HCT116 (cell line): ENCODE data around the gene SMCO4. TPM values are rescaled to one million over a fixed set of nuclear protein-coding genes. Genes with fewer than 3 reads are reported as not detected.

Experiments used
- ATAC-seq: fragments of 200-7000 bp; cut with Tn5 transposase; 2 replicates; pipeline ENCODE4 v1.9.1; 2020; ENCODE audit warnings: mild to moderate bottlenecking, moderate library complexity
- BruUV-seq: library from RNA; stranded (reverse); fragments of 400-500 nt; replicated peaks from 2 replicates; lab custom pipeline; 2021; lab: Mats Ljungman, UMichigan
- CTCF ChIA-PET: fragments of 300-600 bp; sonication (Branson Sonifier 250); formaldehyde crosslinking; loops from one replicate; lab custom pipeline; 2021; ENCODE audit warnings: antibody characterized with exemption; lab: Charles Lee
- POLR2A ChIA-PET: fragments of 300-600, 350-600 bp; sonication (Branson Sonifier 250); formaldehyde crosslinking; loops from one replicate; lab custom pipeline; 2021; ENCODE audit warnings: antibody characterized with exemption; lab: Charles Lee
- RAD21 ChIA-PET, 2 experiments: fragments of 300-600 bp; sonication (Branson Sonifier 250); formaldehyde crosslinking; loops; one replicate each; lab custom pipeline; 2023; ENCODE audit warnings: low total read pairs in 2 of 2; ENCODE audit not compliant: uncharacterized antibody in 2 of 2, unreplicated experiment in 2 of 2, low non-redundant PET in 1 of 2; lab: Charles Lee
- DNase-seq: peaks from one replicate; pipeline ENCODE4 v3.0.0-alpha.2; 2010; ENCODE audit warnings: low read depth, low spot score
- H2AFZ ChIP-seq: fragments of 200-600 bp; shearing (Covaris generic), sonication (generic); 2 replicates; pipeline ENCODE4 v1.6.1; 2017; ENCODE audit warnings: low read depth, mixed run types, mixed read lengths, antibody characterized with exemption, low read length; ENCODE audit not compliant: poor library complexity, severe bottlenecking
- H3K27ac ChIP-seq: 2 replicates; pipeline ENCODE4 v1.5.1; 2012; ENCODE audit warnings: low read depth, low read length
- H3K27me3 ChIP-seq: fragments of 200-600 bp; sonication (generic); 2 replicates; pipeline ENCODE4 v1.6.1; 2016; ENCODE audit warnings: mixed run types, low read length, mixed read lengths; ENCODE audit not compliant: insufficient read depth
- H3K36me3 ChIP-seq, 2 experiments: fragments of 200-500 bp in 1 of 2; fragments of 200-600 bp in 1 of 2; sonication (Bioruptor generic) in 1 of 2; sonication (generic) in 1 of 2; 2 replicates each; pipeline versions ENCODE4 v1.5.1 to v1.6.1; 2014 to 2016; ENCODE audit warnings: low read length in 2 of 2, inconsistent platforms in 1 of 2, mixed read lengths in 1 of 2, mixed run types in 1 of 2; ENCODE audit not compliant: insufficient read depth in 2 of 2, control insufficient read depth in 1 of 2
- H3K4me1 ChIP-seq, 2 experiments: fragments of 200-600 bp in 1 of 2; sonication (generic) in 1 of 2; 2 replicates each; pipeline versions ENCODE4 v1.5.1 to v1.6.1; 2012 to 2017; ENCODE audit warnings: low read length in 2 of 2, inconsistent platforms in 1 of 2, mild to moderate bottlenecking in 1 of 2, mixed read lengths in 1 of 2, mixed run types in 1 of 2, moderate library complexity in 1 of 2; ENCODE audit not compliant: insufficient read depth in 2 of 2, control insufficient read depth in 1 of 2
- H3K4me2 ChIP-seq: fragments of 200-600 bp; sonication (generic); 2 replicates; pipeline ENCODE4 v1.6.1; 2017; ENCODE audit warnings: mixed run types, low read length, mixed read lengths
- H3K4me3 ChIP-seq, 2 experiments: fragments of 200-600 bp in 1 of 2; sonication (generic) in 1 of 2; replicated peaks in 1 of 2; 2 replicates each; pipeline ENCODE4 v1.5.1; 2011 to 2016; ENCODE audit warnings: low read length in 2 of 2, control low read depth in 1 of 2, low read depth in 1 of 2, mild to moderate bottlenecking in 1 of 2, mixed read lengths in 1 of 2, mixed run types in 1 of 2
- H3K79me2 ChIP-seq: fragments of 200-600 bp; sonication (generic); 2 replicates; pipeline ENCODE4 v1.6.1; 2017; ENCODE audit warnings: mild to moderate bottlenecking, mixed run types, low read length, moderate library complexity, mixed read lengths; ENCODE audit not compliant: insufficient read depth
- H3K9ac ChIP-seq: fragments of 200-600 bp; sonication (generic); 2 replicates; pipeline ENCODE4 v1.6.1; 2016; ENCODE audit warnings: low read length, mixed read lengths
- H3K9me2 ChIP-seq: fragments of 200-600 bp; sonication (generic), shearing (Covaris generic); 2 replicates; pipeline ENCODE4 v1.6.1; 2017; ENCODE audit warnings: mixed run types, mild to moderate bottlenecking, moderate library complexity; ENCODE audit not compliant: insufficient read depth
- H3K9me3 ChIP-seq, 2 experiments: fragments of 200-500 bp in 1 of 2; fragments of 200-600 bp in 1 of 2; sonication (Bioruptor generic) in 1 of 2; sonication (generic) in 1 of 2; 2 replicates each; pipeline ENCODE4 v1.6.1; 2014 to 2017; ENCODE audit warnings: low read length in 2 of 2, mixed read lengths in 2 of 2, inconsistent platforms in 1 of 2, low read depth in 1 of 2, mild to moderate bottlenecking in 1 of 2, mixed run types in 1 of 2, moderate library complexity in 1 of 2; ENCODE audit not compliant: control insufficient read depth in 1 of 2, insufficient read depth in 1 of 2
- H4K20me1 ChIP-seq: fragments of 200-600 bp; sonication (generic), shearing (Covaris generic); 2 replicates; pipeline ENCODE4 v1.6.1; 2017; ENCODE audit warnings: mixed run types, mild to moderate bottlenecking, moderate library complexity; ENCODE audit not compliant: insufficient read depth
- ATF3 ChIP-seq: IDR thresholded peaks from 2 replicates; pipeline ENCODE4 v1.6.1; 2012
- CEBPB ChIP-seq: IDR thresholded peaks from 2 replicates; pipeline ENCODE4 v1.6.1; 2012; ENCODE audit warnings: low read depth
- EGR1 ChIP-seq: IDR thresholded peaks from 2 replicates; pipeline ENCODE4 v1.6.1; 2012; ENCODE audit warnings: low read depth
- ELF1 ChIP-seq: IDR thresholded peaks from 2 replicates; pipeline ENCODE4 v1.6.1; 2012; ENCODE audit warnings: low read depth, borderline replicate concordance
- EZH2 ChIP-seq: fragments of 200-600 bp; sonication (generic); IDR thresholded peaks from 2 replicates; pipeline ENCODE4 v1.6.1; 2017; ENCODE audit warnings: antibody characterized with exemption, mixed run types
- FOSL1 ChIP-seq: IDR thresholded peaks from 2 replicates; pipeline ENCODE4 v1.6.1; 2012; ENCODE audit warnings: low read depth
- JUND ChIP-seq: IDR thresholded peaks from 2 replicates; pipeline ENCODE4 v1.6.1; 2012
- MAX ChIP-seq: IDR thresholded peaks from 2 replicates; pipeline ENCODE4 v1.6.1; 2012
- POLR2A ChIP-seq: IDR thresholded peaks from 2 replicates; pipeline ENCODE4 v1.7.0; 2011; ENCODE audit warnings: borderline replicate concordance; ENCODE audit not compliant: insufficient read depth, insufficient read length; ENCODE audit errors: extremely low read depth
- POLR2AphosphoS5 ChIP-seq: IDR thresholded peaks from 2 replicates; pipeline ENCODE4 v1.6.1; 2011; ENCODE audit warnings: mild to moderate bottlenecking, low read depth, low read length, moderate library complexity
- RAD21 ChIP-seq: IDR thresholded peaks from 2 replicates; pipeline ENCODE4 v1.6.1; 2012; ENCODE audit warnings: low read depth, mild to moderate bottlenecking
- SIN3A ChIP-seq: IDR thresholded peaks from 2 replicates; pipeline ENCODE4 v1.6.1; 2012; ENCODE audit warnings: low read depth
- SRF ChIP-seq: IDR thresholded peaks from 2 replicates; pipeline ENCODE4 v1.6.1; 2012; ENCODE audit warnings: low read depth
- YY1 ChIP-seq: IDR thresholded peaks from 2 replicates; pipeline ENCODE4 v1.6.1; 2011; ENCODE audit warnings: low read length, low read depth, moderate library complexity, mild to moderate bottlenecking; ENCODE audit not compliant: insufficient replicate concordance; ENCODE audit errors: extremely low read depth
- ZFX ChIP-seq: fragments of 450-650 bp; IDR thresholded peaks from 2 replicates; pipeline ENCODE4 v1.6.1; 2017
- ZNF274 ChIP-seq: fragments of 200-500 bp; sonication (Bioruptor generic); IDR thresholded peaks from 2 replicates; pipeline ENCODE4 v1.6.1; 2014; ENCODE audit warnings: mild to moderate bottlenecking, low read depth, low read length, inconsistent platforms
- intact Hi-C: fragments of 100-400 bp; cut with micrococcal nuclease; formaldehyde crosslinking; loops from 2 replicates; pipeline ENCODE4 v1.10.0; 2022
- total RNA-seq: library from RNA; stranded (reverse); gene quantifications from one replicate; pipeline ENCODE4 v1.2.1, GENCODE V29; 2021; ENCODE audit not compliant: unreplicated experiment
- TF ChIP-seq, protein P1 (sequence below), 3 experiments: fragments of 200-600 bp in 1 of 3; sonication (generic) in 1 of 3; IDR thresholded peaks in 2 of 3; conservative IDR thresholded peaks in 1 of 3; 2 replicates each; pipeline ENCODE4 v1.5.1; 2012 to 2017; ENCODE audit warnings: low read depth in 2 of 3, low read length in 2 of 3, antibody characterized with exemption in 1 of 3, borderline replicate concordance in 1 of 3, control low read depth in 1 of 3, mild to moderate bottlenecking in 1 of 3, mixed read lengths in 1 of 3, mixed run types in 1 of 3, moderate library complexity in 1 of 3; ENCODE audit not compliant: insufficient read depth in 1 of 3

Gene SMCO4
- total RNA-seq, 1 experiment from 2014 or later, result 23.1 TPM

DNA sequence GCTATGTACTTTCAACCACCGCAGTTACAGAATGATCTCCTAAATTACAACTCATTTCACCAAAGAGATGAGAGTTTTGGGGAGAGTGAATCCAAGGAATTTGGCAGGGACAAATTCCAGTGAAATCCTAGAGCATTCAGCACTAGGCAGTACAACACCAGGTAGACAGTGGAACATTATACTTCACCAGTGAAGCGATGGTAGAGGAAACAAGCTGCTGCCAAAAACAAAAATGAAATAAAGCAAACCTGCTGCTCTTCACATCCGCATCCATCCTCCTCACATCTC, 16.9 kb downstream of the SMCO4 start:
- H3K9me2 ChIP-seq, result no peaks in the 10 kb centered on the region
- H3K9me3 ChIP-seq, result no peaks in the 10 kb centered on the region
- POLR2A ChIA-PET, result no interaction called here
- intact Hi-C loops, result no loop called here
- no peaks in the 10 kb centered on the region for H3K36me3 ChIP-seq
- no peak overlapping the region for H3K4me3 ChIP-seq
- H3K27me3 ChIP-seq, result no peaks in the 10 kb centered on the region
- TF ChIP-seq ELF1 (no peak), EZH2 (no peak), CEBPB (no peak), POLR2A (no peak), JUND (no peak), YY1 (no peak), FOSL1 (no peak), EGR1 (no peak), SIN3A (no peak), MAX (no peak), ZFX (no peak), POLR2AphosphoS5 (no peak), RAD21 (no peak), ZNF274 (no peak), SRF (no peak), ATF3 (no peak)
- TF ChIP-seq, protein P1, sequence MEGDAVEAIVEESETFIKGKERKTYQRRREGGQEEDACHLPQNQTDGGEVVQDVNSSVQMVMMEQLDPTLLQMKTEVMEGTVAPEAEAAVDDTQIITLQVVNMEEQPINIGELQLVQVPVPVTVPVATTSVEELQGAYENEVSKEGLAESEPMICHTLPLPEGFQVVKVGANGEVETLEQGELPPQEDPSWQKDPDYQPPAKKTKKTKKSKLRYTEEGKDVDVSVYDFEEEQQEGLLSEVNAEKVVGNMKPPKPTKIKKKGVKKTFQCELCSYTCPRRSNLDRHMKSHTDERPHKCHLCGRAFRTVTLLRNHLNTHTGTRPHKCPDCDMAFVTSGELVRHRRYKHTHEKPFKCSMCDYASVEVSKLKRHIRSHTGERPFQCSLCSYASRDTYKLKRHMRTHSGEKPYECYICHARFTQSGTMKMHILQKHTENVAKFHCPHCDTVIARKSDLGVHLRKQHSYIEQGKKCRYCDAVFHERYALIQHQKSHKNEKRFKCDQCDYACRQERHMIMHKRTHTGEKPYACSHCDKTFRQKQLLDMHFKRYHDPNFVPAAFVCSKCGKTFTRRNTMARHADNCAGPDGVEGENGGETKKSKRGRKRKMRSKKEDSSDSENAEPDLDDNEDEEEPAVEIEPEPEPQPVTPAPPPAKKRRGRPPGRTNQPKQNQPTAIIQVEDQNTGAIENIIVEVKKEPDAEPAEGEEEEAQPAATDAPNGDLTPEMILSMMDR (IDR thresholded peaks at IDR 0.05 in 2 of 3, conservative IDR thresholded peaks at IDR 0.05 in 1 of 3; ENCODE audit: borderline replicate concordance in 1 of 3, insufficient read depth in 1 of 3, low read depth in 2 of 3, low read length in 2 of 3), result no peak
- RAD21 ChIA-PET, result no interaction called here
- no peak for ATAC-seq
- BruUV-seq, result no TSS peak
- no peak overlapping the region for H2AFZ ChIP-seq
- H3K9ac ChIP-seq, result no peak overlapping the region
- no peaks in the 10 kb centered on the region for H3K79me2 ChIP-seq
- no peaks in the 10 kb centered on the region for H4K20me1 ChIP-seq
- H3K4me1 ChIP-seq, result peaks cover 0 to 5% of the 10 kb centered on the region in 2 experiments; a peak in 3 of 4 replicates
- CTCF ChIA-PET, result no interaction called here
- H3K4me2 ChIP-seq, result no peak overlapping the region
- H3K27ac ChIP-seq, result no peak overlapping the region
- no peak for DNase-seq
